SIG-M5 (cell line): Measurements from ENCODE around the gene MYH6.
"Not testable (repeated sequence)": the region's sequence is repeated elsewhere in the genome, so short reads cannot be mapped to it uniquely, and the experiment has no call there.

Source experiments
- DNase-seq: peaks from one replicate; lab custom pipeline; 2025; lab: John Stamatoyannopoulos, UW

The MYH6 gene

DNA sequence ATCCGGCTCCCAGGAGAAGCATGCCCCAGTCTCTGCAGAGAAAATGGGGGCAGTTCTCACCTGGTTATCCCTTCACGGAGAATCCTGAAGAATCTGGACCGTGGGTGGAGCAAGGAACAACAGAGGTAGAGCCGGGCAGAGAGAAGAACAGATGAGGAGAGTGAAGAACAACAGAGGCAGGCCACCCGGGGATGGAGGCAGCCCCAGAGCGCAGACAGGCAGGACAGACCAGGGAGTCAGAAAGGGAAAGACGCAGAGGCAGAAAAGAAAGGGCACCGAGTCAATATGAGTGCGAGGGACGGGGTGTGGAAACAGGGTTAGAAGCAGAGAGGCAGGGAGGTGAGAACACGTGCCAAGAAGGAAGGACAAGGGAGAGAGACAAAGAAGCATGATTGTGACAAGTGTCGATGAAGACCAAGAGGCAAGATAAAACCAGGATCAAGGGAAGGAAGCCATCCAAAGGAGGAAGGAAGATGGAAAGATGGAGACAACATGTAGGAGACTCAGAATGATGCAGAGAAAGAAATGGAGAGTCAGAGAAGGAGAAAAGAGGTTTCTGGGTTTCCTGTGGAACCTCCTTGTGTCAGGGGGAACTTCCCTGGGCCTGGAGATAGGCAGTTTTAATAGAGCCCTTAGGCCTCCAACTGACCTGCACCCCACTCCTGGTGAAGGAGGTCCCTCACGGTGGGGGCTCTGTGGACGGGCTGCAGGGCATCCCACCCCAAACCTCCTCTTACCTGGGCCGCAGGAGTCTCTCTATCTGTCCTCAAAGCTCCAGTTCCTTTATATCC lies at the start of gene MYH6:
Gene MYH6, minus strand, starts transcription at position 758 of the 791 bp plus-strand sequence. CDS start 1,050 bp downstream, outside the sequence.
- DNase-seq: no peak

DNA sequence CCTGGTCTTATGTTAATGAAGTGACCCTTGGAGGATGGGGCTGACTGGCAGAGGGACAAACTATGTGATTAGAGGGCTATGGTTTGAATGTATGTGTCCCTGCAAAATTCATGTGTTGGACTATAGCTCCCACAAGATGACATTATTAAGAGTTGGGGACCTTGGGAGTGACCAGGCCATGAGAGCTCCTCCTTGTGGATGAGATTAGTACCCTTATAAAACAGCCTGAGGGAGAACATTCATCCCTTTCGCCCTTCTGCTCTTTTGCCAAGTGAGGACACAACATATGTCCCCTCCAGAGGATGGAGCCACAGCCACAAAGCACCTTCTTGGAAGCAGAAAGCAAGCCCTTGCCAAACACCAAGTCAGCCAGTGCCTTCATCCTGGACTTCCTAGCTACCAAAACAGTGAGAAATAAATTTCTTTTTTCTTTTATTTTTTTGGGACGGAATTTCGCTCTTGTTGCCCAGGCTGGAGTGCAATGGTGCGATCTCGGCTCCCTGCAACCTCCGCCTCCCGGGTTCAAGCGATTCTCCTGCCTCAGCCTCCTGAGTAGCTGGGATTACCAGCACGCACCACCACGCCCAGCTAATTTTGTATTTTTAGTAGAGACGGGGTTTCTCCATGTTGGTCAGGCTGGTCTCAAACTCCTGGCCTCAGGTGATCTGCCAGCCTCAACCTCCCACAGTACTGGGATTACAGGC lies 49.0 kb upstream of the MYH6 start:
- DNase-seq: not testable (repeated sequence)

DNA sequence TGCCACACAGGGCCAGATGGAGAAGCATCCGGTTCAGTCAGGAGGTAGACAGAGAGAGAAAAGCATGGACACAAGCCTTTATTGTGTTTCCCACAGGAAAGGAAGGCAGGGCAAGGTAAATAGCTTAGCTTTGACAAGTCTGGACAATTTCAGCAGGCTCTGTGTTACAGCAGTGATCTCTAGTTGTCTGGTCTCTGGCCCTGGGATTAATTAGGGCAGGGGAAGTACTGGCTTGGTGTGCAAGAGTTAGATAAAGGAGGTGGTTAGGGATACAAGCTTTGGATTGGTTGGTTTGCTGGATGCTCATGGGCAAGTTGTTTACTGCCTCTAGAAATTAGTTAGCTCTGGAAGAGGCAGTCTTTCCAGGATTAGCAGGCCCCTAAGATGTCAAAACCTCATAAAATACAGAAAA lies 46.4 kb upstream of the MYH6 start:
- DNase-seq: no peak

DNA sequence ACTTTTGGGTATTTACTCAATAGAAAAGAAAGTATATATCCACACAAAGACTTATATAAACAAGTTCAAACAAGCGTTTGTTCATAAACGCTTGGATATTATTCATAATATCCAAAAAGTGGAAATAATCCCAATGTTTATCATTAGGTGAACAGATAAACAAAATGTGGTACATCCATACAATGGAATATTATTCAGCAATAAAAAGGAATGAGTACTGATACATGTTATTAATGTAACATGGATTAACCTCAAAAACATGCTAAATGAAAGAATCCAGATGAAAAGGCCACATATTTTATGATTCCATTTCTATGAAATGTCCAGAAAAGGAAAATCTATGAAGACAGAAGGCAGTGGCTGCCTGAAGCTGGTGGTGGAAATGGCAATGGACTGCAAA lies 44.2 kb upstream of the MYH6 start:
- DNase-seq: no peak

DNA sequence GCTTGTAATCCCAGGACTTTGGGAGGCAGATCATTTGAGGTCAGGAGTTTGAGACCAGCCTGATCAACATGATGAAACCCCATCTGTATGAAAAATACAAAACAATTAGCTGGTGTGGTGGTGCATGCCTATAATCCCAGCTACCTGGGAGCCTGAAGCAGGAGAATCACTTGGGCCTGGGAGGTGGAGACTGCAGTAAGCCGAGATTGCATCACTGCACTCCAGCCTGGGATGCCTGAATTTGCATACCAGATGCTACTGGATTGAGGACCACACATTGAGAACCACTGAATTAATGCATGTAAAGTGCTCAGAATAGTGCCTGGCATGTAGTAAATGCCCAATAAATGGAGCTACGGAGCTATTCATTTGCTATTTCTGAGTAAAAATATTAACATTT lies 42.3 kb upstream of the MYH6 start:
- no peak for DNase-seq

DNA sequence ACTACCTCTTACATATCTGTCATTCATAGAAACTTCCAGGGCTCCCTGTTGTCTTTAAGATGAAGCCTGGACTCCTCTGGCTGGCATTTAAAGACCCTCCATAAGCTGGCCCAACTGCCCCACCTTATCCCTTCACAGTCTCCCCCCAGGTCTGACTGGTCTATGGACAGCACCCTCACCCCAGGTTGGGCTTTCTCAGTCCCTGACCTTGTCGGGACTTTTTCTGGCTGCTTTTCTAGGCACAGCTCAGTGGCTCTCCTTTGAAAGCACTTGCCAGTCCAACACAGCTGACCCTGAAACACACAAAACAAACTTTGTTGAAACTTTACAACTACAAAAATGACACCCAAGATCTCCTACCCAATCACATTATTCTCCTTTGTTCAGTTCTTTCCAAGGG lies 41.2 kb upstream of the MYH6 start:
- DNase-seq: no peak

DNA sequence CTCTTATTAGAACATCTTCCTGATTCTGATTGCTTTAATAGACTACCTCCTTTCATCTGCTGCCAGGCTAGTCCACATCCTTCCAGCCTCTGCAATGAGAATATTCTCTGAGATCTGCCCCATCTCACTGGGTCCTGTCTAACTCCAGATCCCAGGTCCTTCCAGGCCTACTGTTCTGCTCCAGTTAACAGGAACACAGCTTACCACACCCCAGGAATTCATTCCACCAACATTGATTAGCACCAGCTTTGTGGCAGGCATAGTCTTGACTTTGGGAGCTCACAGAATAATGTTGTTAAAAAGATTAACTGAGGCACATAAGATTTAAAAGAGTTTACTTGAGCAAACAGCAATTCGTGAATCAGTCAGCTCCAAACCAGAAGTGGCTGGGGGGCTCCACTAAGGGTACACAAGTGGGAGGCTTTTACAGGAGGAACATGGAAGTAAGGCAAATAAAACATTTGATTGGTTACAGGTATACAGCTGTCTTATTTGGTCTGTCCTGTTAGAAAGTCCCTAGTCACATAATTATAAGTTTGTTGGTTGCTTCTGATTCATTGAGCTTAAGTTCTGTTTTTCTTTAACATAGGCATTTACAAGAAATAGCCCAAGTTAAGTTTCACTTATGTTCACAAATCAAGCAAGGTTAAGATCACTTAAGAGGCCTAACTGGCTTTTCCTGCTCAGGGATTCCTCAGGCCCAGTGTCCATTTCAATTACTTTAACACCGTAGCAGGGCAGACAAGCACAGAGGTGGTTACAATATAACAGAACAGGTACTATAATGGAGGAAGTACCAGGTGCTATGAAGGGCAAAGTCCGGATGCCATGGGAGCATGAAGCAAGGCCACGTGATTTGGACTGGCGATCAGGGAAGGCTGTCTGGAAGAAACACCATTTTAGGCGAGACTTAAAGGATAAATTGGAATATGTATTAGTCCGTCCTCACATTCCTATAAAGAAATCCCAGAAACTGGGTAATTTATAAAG lies 39.6 kb upstream of the MYH6 start:
- DNase-seq: no peak

DNA sequence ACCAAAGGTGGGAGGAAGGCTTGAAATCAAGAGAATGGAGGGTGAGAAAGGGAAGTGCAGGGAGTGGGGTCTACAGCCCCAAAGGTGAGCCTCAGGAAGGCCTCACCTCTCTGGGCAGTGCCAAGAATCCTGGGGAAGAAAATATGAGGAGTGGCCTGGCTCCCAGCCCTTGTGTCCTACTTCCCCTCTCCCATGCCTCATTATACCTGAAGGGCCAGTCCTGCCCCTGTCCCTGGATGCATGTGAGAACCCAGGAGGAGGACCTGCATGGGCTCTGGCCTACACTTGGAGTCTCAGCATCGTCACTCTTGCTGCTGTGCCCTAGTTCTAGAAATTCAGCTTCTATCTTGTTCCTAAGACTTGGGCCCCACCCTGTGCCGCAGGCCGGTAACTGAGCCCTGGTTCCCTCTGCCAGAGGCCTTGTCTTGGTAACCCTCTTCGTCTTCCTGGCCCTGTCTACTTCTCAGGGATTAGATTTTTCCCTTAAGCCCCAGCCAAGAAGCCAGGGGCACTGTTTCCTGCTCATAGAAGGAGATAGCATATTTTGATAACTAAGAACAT lies 38.3 kb upstream of the MYH6 start:
- no peak for DNase-seq

DNA sequence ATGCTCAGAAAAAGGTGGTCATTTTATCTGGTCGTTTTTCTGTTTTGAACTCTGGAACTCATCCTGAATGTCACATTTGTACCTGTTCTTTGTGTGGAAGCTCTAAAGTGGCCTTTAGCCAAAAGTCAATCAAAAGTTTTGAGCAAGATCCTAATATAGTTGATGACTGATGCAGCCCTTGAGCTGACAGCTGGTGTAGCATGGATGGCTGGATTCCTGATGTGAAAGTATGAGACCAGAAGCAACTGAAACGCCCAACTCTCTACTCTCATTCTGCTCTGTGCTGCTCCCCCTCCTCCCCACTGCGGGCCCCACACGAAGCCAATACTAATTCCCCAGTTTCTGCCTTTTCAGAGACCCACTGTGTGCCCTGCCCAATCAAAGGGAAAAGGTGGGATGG lies 37.7 kb upstream of the MYH6 start:
- DNase-seq: no peak

DNA sequence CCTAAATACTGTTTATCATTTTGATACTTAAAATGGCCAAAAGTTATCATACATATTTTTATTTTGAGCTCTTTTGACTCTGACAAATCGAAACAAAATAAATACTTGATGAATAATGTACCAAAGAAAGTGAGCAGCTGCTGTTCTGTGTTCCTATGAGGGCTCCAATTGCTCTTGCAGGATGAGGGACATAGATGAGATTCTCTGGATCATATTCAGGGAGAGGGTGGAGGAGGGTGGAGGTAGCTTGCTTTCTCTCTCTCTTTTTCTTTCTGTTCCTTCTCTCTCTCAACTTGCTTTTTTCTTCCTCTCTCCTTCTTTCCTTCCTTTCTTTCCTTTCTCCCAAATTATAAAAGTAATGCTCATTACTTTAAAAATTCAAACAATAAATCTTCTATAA lies 36.2 kb upstream of the MYH6 start:
- DNase-seq: no peak

DNA sequence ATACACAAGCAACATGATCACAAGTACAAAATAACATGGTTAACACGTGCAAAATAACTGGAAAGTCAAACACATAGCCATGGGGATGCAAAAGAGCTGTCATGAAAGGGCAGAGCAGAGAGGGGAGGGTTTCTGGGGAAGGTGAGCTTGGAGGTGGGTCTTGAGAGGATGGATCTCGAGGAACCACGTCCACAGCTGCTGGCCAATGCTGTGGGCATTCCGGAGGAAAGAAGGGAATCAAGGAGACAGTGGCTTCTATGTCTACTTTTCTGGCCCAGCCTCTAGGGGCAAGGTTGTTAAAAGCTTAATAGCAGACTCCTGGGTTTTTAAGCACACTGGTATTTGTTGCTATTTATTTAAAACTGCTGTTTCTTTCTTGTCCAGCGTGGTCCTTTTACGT lies 35.8 kb upstream of the MYH6 start:
- no peak for DNase-seq

DNA sequence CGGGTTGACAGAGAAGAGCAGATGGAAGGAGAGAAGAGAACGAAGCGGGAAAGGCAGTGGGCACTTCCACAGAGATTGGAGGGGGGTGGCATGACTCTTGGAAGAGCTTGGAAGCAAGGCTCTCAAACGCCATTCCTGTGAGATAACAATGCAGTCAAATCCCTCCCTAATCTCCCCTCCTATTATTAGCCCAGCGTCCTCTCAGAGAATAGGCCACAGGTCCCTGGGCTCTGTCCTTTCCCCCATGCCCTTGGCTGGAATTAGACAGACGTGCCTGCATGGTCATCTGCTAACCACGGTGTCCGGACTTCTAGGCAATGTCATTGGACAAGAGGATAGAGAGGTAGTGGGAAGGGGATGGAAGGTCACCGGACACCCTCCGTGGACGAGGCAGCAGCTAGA lies 35.3 kb upstream of the MYH6 start:
- no peak for DNase-seq

DNA sequence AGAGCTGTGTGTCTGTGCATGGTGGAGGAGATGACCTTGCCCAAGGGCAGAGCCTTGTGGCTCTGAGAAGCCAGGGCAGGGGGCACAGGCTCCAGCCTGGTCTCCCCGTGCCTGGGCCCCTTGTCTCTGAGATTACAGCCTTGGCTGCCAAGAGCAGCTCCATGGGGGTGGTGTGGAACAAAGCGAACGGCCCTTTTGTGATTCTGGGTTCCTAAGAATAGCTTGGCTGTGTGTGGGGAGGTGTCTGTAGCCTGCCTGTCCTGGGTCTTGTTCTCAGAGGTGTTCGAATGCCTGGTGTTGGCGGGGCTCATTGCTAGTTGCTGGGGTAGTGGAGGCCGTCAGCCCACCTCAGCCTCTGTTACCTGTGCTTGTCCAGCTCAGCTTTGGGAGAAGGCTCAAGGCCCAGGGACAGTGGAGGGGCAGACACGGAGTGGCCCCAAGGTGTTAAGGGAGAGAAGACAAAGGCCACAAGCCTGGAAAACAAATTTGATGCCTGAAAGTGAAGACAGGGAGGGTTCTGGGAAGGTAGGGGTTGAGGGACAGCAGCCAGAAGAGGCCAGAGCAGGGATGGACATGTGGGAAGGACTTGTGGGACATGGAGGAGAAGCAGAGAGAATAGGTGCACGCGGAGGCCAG lies 34.8 kb upstream of the MYH6 start:
- no peak for DNase-seq

DNA sequence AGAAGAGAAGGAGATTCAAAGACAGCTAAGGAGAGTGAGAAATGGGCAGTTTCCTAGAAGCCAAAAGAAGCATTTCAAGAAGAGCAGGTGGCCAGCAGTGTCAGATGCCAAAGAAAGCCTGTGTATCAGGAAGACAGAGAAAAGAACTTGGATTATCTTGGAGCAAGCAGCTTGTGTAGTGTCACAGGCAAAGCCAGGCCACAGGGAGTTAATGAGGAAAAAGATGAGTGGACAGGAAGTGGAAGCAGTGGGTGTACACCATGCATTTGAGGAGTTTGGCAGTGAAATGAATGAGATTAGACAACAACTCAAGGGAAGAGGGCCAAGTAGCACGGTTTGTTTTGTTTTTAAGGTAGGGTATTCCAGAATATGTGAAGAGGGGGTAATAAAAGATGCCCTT lies 33.0 kb upstream of the MYH6 start:
- DNase-seq: no peak

DNA sequence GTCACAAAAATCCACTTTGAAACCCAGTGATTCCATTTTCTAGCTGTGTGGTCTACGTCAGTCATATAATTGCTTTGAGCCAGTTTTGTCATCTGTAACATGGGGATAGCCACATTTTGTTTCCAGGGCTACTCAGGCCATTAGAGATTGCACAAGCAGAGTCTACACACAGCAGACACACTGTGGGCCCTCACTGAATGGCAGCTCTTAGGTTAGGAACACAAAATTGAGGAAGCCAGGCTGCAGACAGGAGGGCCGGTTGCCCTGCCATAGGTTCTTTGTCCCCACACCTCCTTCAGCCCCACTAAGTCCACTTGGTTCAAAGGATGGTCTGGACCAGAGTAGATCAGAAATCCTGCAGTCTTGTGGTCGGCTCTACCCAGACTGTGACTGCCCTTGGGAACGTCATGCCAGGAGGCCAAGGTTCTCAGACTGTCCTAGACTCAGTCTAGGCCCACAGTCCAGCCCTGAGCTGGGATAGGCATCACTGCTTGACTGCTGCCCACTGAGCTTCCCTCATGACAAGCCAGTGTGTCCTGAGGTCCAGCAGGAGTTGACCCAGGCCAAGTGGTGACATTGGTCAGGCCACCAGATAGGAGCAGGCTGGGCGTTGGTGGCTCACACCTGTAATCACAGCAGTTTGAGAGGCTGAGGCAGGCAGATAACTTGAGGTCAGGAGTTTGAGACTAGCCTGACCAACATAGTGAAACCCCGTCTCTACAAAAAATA lies 31.2 kb upstream of the MYH6 start:
- no peak for DNase-seq

DNA sequence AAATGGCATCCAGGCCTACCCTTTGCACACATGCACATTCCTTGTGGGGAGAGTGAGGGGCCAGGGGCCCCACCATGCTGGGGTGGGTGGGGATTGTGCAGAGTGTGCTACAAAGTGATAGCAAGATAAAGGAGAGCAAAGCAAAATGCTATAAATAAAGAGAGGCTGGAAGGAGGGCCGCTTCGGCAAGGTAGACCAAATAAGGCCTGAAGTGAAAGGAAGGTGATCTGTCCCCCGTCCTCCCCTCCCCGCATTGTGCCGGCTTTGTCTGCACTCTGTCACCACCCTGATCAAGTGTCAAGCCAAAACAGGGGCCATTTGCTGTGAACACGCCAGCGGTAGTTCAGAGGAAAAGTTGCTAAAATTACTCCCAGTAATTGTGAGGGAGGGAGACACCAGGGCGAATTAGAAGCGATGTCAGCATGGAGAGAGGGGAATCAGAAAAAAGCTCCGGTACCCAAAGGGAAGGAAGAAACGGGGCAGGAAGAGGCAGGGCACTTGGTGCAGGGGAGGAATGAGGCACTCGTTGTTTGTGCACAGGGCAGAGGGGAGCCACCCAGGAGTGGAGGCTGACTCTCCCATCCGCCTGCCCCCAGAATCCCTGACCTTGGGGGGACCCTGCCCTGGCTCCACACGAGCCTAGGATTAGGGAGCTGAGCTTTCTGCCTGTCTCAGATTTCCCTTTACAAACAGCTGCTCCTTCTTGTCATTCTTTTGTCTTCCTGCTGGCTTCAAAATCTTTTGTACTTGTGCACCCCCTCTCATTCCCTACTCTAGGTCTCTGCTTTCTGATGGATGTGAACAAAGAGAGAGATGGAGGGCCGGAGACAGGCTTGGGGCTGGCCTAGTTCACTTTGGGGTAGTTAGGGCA lies 30.3 kb upstream of the MYH6 start:
- DNase-seq: no peak

DNA sequence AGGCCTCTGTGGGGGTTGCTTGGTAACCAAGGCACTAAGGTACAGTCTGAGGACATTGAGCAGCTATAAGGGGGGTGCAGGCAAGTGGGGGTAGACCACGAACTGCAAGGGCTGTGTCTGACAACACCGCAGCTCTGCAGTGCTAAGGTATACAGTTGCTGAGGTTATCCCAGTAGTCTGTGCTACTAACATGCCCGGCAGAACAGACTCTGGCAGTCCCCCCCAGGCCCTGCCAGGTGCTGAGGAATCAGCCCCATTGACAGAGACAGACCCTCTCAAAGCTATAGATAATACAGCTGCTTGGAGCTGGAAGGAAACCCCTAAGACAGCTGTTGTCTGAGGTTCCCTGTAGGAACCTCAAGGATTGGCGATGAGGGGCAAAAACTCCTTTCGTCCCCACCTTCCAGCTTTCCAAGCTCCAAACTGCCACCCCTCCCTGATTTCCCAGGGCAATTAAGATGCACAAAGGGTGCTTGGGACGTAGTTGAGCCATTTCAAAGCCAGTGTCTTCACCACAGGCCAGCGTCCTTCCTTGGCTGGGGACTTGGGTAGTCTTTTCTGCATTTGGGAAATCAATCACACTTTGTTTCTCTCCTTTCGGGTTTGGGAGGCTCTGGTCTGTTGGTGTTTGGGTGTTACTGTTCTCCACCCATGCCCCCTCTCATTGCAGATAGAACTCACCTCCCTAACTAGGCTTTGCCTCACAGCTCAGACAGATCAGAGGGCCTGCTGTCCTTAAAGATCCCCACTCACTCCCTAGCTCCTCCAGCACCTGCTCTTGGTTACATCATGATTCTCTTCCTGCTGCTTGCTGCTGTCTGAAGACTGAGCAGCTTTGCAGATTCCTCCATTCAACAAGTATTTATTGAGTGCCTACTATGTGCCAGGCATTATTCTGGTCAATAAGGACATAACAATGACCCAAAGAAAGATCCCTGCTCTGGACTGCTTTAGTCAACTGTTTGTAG lies 29.3 kb upstream of the MYH6 start:
- DNase-seq: no peak

DNA sequence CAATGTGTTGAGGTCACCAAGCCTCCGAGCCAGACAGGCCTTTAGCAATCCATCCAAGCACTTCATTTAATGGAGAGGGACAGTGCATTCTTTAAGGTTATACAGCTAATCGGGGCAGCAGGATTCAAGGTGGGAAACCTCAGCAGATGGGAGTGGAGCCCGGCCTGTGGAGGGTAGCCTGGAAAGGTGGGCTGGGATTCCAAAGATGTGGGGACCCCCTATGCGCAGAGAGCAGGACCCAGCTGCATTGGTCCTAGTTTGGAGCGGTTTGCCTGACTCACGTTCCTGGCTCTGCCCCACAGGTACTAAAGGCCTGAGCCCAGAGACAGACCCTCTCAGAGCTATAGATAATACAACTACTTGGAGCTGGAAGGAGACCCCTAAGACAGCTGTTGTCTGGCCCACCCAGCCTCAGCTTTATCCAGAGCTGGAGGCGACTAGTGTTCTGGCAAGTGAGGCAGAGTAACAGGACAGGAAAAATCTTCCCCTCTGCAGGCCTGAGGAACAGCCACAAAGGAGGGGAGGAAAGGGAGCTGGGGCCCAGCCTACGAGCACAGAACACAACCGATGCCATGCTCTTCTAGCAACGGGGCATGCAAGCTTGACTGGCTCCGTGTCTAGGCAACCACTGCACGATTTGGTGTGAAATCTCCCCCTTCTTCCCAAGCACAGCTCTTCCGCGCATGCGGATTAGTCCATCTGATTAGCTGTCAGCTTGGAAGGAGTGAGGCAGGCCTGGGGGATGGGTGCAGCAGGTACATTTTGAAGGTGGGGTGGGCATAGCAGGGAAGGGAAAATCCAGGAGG lies 28.5 kb upstream of the MYH6 start:
- no peak for DNase-seq
